SK-N-SH treated with all-trans-retinoic acid at 6 μM for 48 hours (cell line): ENCODE results near the gene IL17C.

ENCODE experiments used
- ATAC-seq: fragments of 200-7000 bp; cut with Tn5 transposase; 3 replicates; pipeline ENCODE4 v1.9.1; 2020; ENCODE audit warnings: mild to moderate bottlenecking, moderate library complexity
- ARNTL ChIP-seq: fragments of 450-650 bp; formaldehyde crosslinking; IDR thresholded peaks from 2 replicates; pipeline ENCODE4 v1.5.0; 2020; ENCODE audit warnings: low read depth, mild to moderate bottlenecking, moderate library complexity, borderline replicate concordance
- BACH2 ChIP-seq: fragments of 250-450 bp; sonication (Bioruptor Pico); IDR thresholded peaks from 2 replicates; pipeline ENCODE4 v1.9.0; 2021; ENCODE audit warnings: mild to moderate bottlenecking, borderline replicate concordance
- CREB5 ChIP-seq: fragments of 250-450 bp; sonication (Bioruptor Pico); IDR thresholded peaks from 2 replicates; pipeline ENCODE4 v1.5.1; 2020; ENCODE audit warnings: low read depth, mild to moderate bottlenecking, moderate library complexity
- CSDC2 ChIP-seq: fragments of 250-450 bp; sonication (Bioruptor Pico); IDR thresholded peaks from 2 replicates; pipeline ENCODE4 v1.5.0; 2020; ENCODE audit warnings: mild to moderate bottlenecking, moderate library complexity
- ESRRG ChIP-seq: fragments of 250-450 bp; sonication (Bioruptor Pico); IDR thresholded peaks from 2 replicates; pipeline ENCODE4 v1.6.1; 2021; ENCODE audit warnings: mild to moderate bottlenecking
- GLIS3 ChIP-seq: fragments of 250-450 bp; sonication (Bioruptor Pico); IDR thresholded peaks from 2 replicates; pipeline ENCODE4 v1.5.0; 2020; ENCODE audit warnings: mild to moderate bottlenecking, moderate library complexity
- ISL1 ChIP-seq: fragments of 250-450 bp; sonication (Bioruptor Pico); IDR thresholded peaks from 2 replicates; pipeline ENCODE4 v2.1.2; 2022; ENCODE audit warnings: mild to moderate bottlenecking, moderate library complexity
- OSR1 ChIP-seq: fragments of 250-450 bp; sonication (Bioruptor Pico); IDR thresholded peaks from 2 replicates; pipeline ENCODE4 v1.8.0; 2022; ENCODE audit warnings: moderate library complexity, mild to moderate bottlenecking, inconsistent platforms
- PATZ1 ChIP-seq: fragments of 250-450 bp; sonication (Bioruptor Pico); IDR thresholded peaks from 2 replicates; pipeline ENCODE4 v1.8.0; 2020; ENCODE audit warnings: mild to moderate bottlenecking, moderate library complexity, borderline replicate concordance
- POU6F1 ChIP-seq: fragments of 250-450 bp; sonication (Bioruptor Pico); IDR thresholded peaks from 2 replicates; pipeline ENCODE4 v1.8.0; 2021; ENCODE audit warnings: low read depth, mild to moderate bottlenecking, moderate library complexity, borderline replicate concordance
- RARB ChIP-seq: fragments of 250-450 bp; sonication (Bioruptor Pico); IDR thresholded peaks from 2 replicates; pipeline ENCODE4 v1.8.0; 2021; ENCODE audit warnings: mild to moderate bottlenecking, moderate library complexity
- SNAI2 ChIP-seq: fragments of 250-450 bp; sonication (Bioruptor Pico); IDR thresholded peaks from 2 replicates; pipeline ENCODE4 v1.5.0; 2020; ENCODE audit warnings: mild to moderate bottlenecking, moderate library complexity
- TOX ChIP-seq: fragments of 250-450 bp; sonication (Bioruptor Pico); IDR thresholded peaks from 2 replicates; pipeline ENCODE4 v1.8.0; 2021; ENCODE audit warnings: mild to moderate bottlenecking, moderate library complexity, borderline replicate concordance
- TSHZ2 ChIP-seq: fragments of 250-450 bp; sonication (Bioruptor Pico); IDR thresholded peaks from 2 replicates; pipeline ENCODE4 v1.5.0; 2020; ENCODE audit warnings: mild to moderate bottlenecking, moderate library complexity
- ZC3H10 ChIP-seq: fragments of 250-450 bp; sonication (Bioruptor Pico); IDR thresholded peaks from 2 replicates; pipeline ENCODE4 v1.5.1; 2021; ENCODE audit warnings: mild to moderate bottlenecking, moderate library complexity
- ZFP3 ChIP-seq: fragments of 250-450 bp; sonication (Bioruptor Pico); IDR thresholded peaks from 2 replicates; pipeline ENCODE4 v1.5.0; 2020; ENCODE audit warnings: mild to moderate bottlenecking, moderate library complexity
- ZFP30 ChIP-seq: fragments of 450-650 bp; formaldehyde crosslinking; IDR thresholded peaks from 2 replicates; pipeline ENCODE4 v1.5.0; 2022; ENCODE audit warnings: mild to moderate bottlenecking, moderate library complexity
- ZNF565 ChIP-seq: fragments of 450-650 bp; formaldehyde crosslinking; conservative IDR thresholded peaks from 2 replicates; pipeline ENCODE4 v1.5.0; 2020; ENCODE audit warnings: low read depth, mild to moderate bottlenecking, moderate library complexity
- ZNF70 ChIP-seq: fragments of 450-650 bp; formaldehyde crosslinking; IDR thresholded peaks from 2 replicates; pipeline ENCODE4 v1.5.0; 2020; ENCODE audit warnings: mild to moderate bottlenecking, moderate library complexity
- ZNF8 ChIP-seq: fragments of 450-650 bp; formaldehyde crosslinking; IDR thresholded peaks from 2 replicates; pipeline ENCODE4 v1.5.0; 2020; ENCODE audit warnings: mild to moderate bottlenecking, moderate library complexity

Gene IL17C

GRCh38 chr16:88634141-88634993 is 4.0 kb upstream of the IL17C start:
- TF ChIP-seq CSDC2 (no peak), TSHZ2 (no peak), ZFP30 (CRISPR knock-in tag) (no peak), OSR1 (CRISPR knock-in tag) (no peak), ESRRG (no peak), ISL1 (CRISPR knock-in tag) (no peak), POU6F1 (CRISPR knock-in tag) (no peak), ZC3H10 (CRISPR knock-in tag) (no peak), ARNTL (CRISPR knock-in tag) (no peak), ZNF70 (CRISPR knock-in tag) (no peak), ZNF8 (CRISPR knock-in tag) (no peak), TOX (no peak), PATZ1 (CRISPR knock-in tag) (no peak), BACH2 (CRISPR knock-in tag) (no peak)
- no peak for ATAC-seq

- ATAC-seq, result no peak
- no peak for TF ChIP-seq CSDC2
- TF ChIP-seq ESRRG, result no peak
- TF ChIP-seq CREB5 (CRISPR knock-in tag), result no peak
- no peak for TF ChIP-seq BACH2 (CRISPR knock-in tag)
- no peak for TF ChIP-seq GLIS3 (CRISPR knock-in tag)
- no peak for TF ChIP-seq TOX
- TF ChIP-seq POU6F1 (CRISPR knock-in tag), result no peak
- no peak for TF ChIP-seq ISL1 (CRISPR knock-in tag)
- TF ChIP-seq ZC3H10 (CRISPR knock-in tag), result no peak
- no peak for TF ChIP-seq RARB (CRISPR knock-in tag)
- no peak for TF ChIP-seq ZNF565
- TF ChIP-seq SNAI2, result no peak
- TF ChIP-seq PATZ1 (CRISPR knock-in tag), result no peak
- TF ChIP-seq ZFP3, result no peak
These were observed 3.2 kb upstream of the IL17C start for GRCh38 chr16:88634994-88635670.
